IMR-90 (cell line): ENCODE data around the gene FAAP100.

Experiments
- BHLHE40 ChIP-seq: fragments of 150-350 bp; IDR thresholded peaks from 2 replicates; pipeline ENCODE4 v1.6.1; 2016; ENCODE audit warnings: mild to moderate bottlenecking, low read depth, low read length
- CHD1 ChIP-seq: IDR thresholded peaks from 2 replicates; pipeline ENCODE4 v1.6.1; 2012; ENCODE audit warnings: low read depth, low read length, improper control_type of control experiment
- CTCF ChIP-seq: conservative IDR thresholded peaks from 2 replicates; pipeline ENCODE4 v1.5.1; 2012; ENCODE audit warnings: mild to moderate bottlenecking, low read depth, low read length, improper control_type of control experiment
- MXI1 ChIP-seq: IDR thresholded peaks from 2 replicates; pipeline ENCODE4 v1.6.1; 2012; ENCODE audit warnings: low read depth, mild to moderate bottlenecking, low read length, moderate library complexity, borderline replicate concordance
- POLR2A ChIP-seq: IDR thresholded peaks from 2 replicates; pipeline ENCODE4 v1.6.1; 2012; ENCODE audit warnings: mild to moderate bottlenecking, low read depth, low read length
- RAD21 ChIP-seq: IDR thresholded peaks from 2 replicates; pipeline ENCODE4 v1.6.1; 2012; ENCODE audit warnings: low read length, improper control_type of control experiment
- RFX5 ChIP-seq: IDR thresholded peaks from 2 replicates; pipeline ENCODE4 v1.8.0; 2012; ENCODE audit warnings: low read depth, mild to moderate bottlenecking, low read length, moderate library complexity
- USF2 ChIP-seq: fragments of 150-350 bp; IDR thresholded peaks from 2 replicates; pipeline ENCODE4 v1.6.1; 2017; ENCODE audit warnings: mild to moderate bottlenecking, antibody characterized with exemption, low read length, low read depth

- no peak for TF ChIP-seq CTCF
- TF ChIP-seq MXI1: no peak
- no peak for TF ChIP-seq POLR2A
- no peak for TF ChIP-seq USF2
- no peak for TF ChIP-seq RFX5
- no peak for TF ChIP-seq RAD21
- TF ChIP-seq BHLHE40: no peak
- TF ChIP-seq CHD1: no peak
Measured at GRCh38 chr17:81579821-81580321, 27.7 kb upstream of the FAAP100 start.
